ENCODE measurements around the gene POLR3C.
"Not testable (repeated sequence)": the region's sequence is repeated elsewhere in the genome, so short reads cannot be mapped to it uniquely, and the experiment has no call there.

POLR3C gene

DNA sequence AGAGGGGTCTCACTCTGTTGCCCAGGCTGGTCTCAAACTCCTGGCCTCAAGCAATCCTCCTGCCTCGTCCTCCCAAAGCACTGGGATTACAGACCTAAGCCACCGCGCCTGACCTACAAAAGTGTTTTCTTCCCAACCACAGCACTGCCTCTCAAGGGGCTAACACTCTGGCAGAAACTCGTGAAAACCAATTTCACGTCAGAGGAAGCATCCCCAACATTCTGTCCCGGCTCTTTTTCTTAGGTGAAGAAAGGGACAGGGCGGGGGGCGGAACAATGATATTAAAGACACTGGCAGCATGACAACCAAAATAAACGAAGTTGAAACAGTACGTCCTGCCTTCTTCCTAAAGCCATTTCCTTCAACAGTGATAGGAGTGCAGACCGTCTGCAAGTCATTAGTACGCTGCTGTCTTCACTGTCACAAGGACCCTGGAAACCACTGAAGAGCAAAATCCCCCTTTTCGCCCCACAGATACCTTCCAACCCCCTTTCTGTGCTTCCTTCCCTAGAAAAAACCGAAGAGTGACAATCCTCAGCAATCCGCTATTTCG is 1.1 kb upstream of the POLR3C start:
- H3K4me3 ChIP-seq (ENCODE audit: insufficient read depth, low read depth, low read length, poor library complexity, severe bottlenecking); H3K27me3 ChIP-seq (replicated peaks; ENCODE audit: control insufficient read depth, insufficient read depth, low read length, poor library complexity, severe bottlenecking); DNase-seq; H3K27ac ChIP-seq (ENCODE audit: insufficient read depth, low read length, poor library complexity, severe bottlenecking); H3K9me3 ChIP-seq (ENCODE audit: control insufficient read depth, low read length); H3K4me1 ChIP-seq (ENCODE audit: control insufficient read depth, insufficient read depth, low read length, poor library complexity, severe bottlenecking): not testable (repeated sequence)
- H3K36me3 ChIP-seq (ENCODE audit: control insufficient read depth, insufficient read depth, low read length): peaks cover 15% of the 10 kb centered on the region

DNA sequence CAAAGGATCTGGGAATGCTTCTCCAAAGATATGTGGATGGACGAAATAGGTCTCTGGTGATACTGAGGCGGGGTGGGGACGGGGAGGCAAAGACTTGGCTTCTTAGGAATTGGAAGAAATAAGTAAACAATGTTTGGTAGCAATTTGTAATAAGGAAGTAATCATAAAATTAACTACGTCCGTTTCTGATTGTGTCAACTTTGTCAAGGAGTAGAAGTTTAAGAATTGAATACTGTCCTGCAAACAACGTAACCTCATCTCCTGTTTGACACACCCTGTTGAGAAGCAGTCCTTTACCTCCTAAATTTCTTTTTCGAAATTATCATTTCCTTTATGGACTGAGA is 471 bp downstream of the POLR3C start:
- no peak for DNase-seq
- Histone ChIP-seq H3K4me1 (ENCODE audit: control insufficient read depth, insufficient read depth, low read length, poor library complexity, severe bottlenecking) (peaks cover 7% of the 10 kb centered on the region), H3K27ac (ENCODE audit: insufficient read depth, low read length, poor library complexity, severe bottlenecking) (peak overlapping the region; percentile 80), H3K4me3 (ENCODE audit: insufficient read depth, low read depth, low read length, poor library complexity, severe bottlenecking) (peak overlapping the region; percentile 88), H3K9me3 (ENCODE audit: control insufficient read depth, low read length) (no peaks in the 10 kb centered on the region), H3K36me3 (ENCODE audit: control insufficient read depth, insufficient read depth, low read length) (peaks cover 31% of the 10 kb centered on the region), H3K27me3 (replicated peaks; ENCODE audit: control insufficient read depth, insufficient read depth, low read length, poor library complexity, severe bottlenecking) (no peaks in the 10 kb centered on the region)

DNA sequence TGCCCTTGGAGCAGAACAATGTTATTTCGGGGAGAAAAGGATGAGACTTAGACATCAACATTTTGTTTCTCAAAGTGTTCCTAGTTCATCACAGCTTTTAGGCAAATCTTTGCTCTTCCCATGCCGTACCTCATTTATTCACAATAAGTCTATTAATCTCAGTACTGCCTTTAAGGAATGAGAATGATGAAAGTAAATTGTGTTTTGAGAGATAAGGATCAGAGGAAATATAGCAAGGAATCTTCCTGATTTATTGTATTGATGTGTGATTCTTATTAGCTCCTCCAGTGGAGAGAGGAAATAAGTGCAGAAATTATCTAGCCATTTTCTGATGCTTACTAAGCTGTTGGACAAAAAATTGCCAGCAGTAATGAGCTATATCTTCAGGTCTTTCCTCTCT is 2.0 kb downstream of the POLR3C start:
- H3K4me1 ChIP-seq (ENCODE audit: control insufficient read depth, insufficient read depth, low read length, poor library complexity, severe bottlenecking): peaks cover 7% of the 10 kb centered on the region
- no peaks in the 10 kb centered on the region for H3K27me3 ChIP-seq (replicated peaks; ENCODE audit: control insufficient read depth, insufficient read depth, low read length, poor library complexity, severe bottlenecking)
- H3K4me3 ChIP-seq (ENCODE audit: insufficient read depth, low read depth, low read length, poor library complexity, severe bottlenecking): no peak overlapping the region
- no peak overlapping the region for H3K27ac ChIP-seq (ENCODE audit: insufficient read depth, low read length, poor library complexity, severe bottlenecking)
- no peak for DNase-seq
- no peaks in the 10 kb centered on the region for H3K9me3 ChIP-seq (ENCODE audit: control insufficient read depth, low read length)
- peaks cover 45% of the 10 kb centered on the region for H3K36me3 ChIP-seq (ENCODE audit: control insufficient read depth, insufficient read depth, low read length)

DNA sequence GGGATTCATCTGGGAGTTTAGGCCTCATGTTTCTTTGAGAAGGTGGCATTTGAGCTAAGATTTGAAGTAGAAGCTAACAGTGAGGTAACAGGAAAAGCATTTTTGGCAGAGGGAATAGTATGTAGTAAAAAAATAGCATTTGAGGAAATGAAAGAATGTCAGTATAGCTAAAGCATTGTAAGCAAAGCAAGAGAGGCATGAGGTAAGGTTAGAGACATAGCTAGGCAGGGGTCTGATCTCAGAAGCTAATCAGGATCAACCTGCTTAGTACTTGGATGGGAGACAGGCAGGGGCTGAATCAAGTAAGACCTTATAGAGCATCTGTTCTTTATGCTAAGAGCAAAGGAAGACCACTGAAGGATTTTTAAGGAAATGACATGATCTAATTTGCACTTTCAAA is 4.0 kb downstream of the POLR3C start:
- no peaks in the 10 kb centered on the region for H3K9me3 ChIP-seq (ENCODE audit: control insufficient read depth, low read length)
- H3K27me3 ChIP-seq (replicated peaks; ENCODE audit: control insufficient read depth, insufficient read depth, low read length, poor library complexity, severe bottlenecking): no peaks in the 10 kb centered on the region
- peaks cover 7% of the 10 kb centered on the region for H3K4me1 ChIP-seq (ENCODE audit: control insufficient read depth, insufficient read depth, low read length, poor library complexity, severe bottlenecking)
- no peak overlapping the region for H3K4me3 ChIP-seq (ENCODE audit: insufficient read depth, low read depth, low read length, poor library complexity, severe bottlenecking)
- no peak for DNase-seq
- peaks cover 61% of the 10 kb centered on the region for H3K36me3 ChIP-seq (ENCODE audit: control insufficient read depth, insufficient read depth, low read length)
- no peak overlapping the region for H3K27ac ChIP-seq (ENCODE audit: insufficient read depth, low read length, poor library complexity, severe bottlenecking)

DNA sequence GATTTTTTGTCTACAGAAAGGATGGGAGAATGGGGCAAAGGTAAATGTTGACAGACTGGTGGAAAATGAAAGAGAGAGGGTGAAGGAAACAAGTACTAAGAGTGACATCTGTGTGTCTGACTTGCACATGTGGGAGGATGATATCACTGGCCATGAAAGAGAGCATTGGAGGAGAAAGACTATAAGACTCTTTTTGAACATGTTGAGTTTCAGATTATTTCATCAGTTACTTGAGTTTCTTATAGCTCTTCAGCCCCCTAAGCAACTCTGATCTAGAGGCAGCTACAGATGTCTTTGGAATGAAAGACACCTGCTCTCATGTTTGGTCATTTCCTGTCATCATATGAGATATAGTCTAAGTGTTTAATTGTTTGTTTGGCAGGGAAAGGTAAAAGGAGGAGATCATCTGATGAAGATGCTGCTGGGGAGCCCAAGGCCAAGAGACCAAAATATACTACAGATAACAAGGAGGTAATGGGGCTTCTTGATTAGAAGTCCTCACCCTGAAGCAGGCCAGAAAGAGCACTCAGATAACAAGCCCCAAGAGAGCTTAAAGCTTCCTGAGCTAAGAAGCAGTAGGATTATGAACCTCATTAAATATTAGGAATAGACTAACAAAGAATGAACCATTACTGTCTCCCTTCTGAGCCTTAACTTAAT is 4.5 kb downstream of the POLR3C start:
- Histone ChIP-seq H3K9me3 (ENCODE audit: control insufficient read depth, low read length) (no peaks in the 10 kb centered on the region), H3K4me1 (ENCODE audit: control insufficient read depth, insufficient read depth, low read length, poor library complexity, severe bottlenecking) (peaks cover 7% of the 10 kb centered on the region), H3K36me3 (ENCODE audit: control insufficient read depth, insufficient read depth, low read length) (peaks cover 67% of the 10 kb centered on the region), H3K27ac (ENCODE audit: insufficient read depth, low read length, poor library complexity, severe bottlenecking) (no peak overlapping the region), H3K4me3 (ENCODE audit: insufficient read depth, low read depth, low read length, poor library complexity, severe bottlenecking) (no peak overlapping the region), H3K27me3 (replicated peaks; ENCODE audit: control insufficient read depth, insufficient read depth, low read length, poor library complexity, severe bottlenecking) (no peaks in the 10 kb centered on the region)
- no peak for DNase-seq

DNA sequence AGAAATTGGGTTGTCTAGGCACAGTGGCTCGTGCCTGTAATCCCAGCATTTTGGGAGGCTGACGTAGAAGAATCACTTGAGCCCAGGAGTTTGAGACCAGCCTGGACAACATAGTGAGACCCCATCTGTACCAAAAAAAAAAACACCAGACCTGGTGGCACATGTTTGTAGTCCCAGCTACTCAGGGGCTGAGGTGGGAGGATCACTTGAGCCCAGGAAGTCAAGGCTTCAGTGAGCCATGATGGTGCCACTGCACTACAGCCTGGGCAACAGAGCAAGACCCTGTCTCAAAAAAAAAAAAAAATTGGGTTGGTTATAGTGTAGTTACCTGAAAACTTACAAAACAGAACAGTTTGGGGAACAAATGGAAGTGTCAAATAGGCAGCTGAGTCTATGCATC is 6.8 kb downstream of the POLR3C start:
- H3K27me3 ChIP-seq (replicated peaks; ENCODE audit: control insufficient read depth, insufficient read depth, low read length, poor library complexity, severe bottlenecking); DNase-seq; H3K9me3 ChIP-seq (ENCODE audit: control insufficient read depth, low read length); H3K4me1 ChIP-seq (ENCODE audit: control insufficient read depth, insufficient read depth, low read length, poor library complexity, severe bottlenecking); H3K4me3 ChIP-seq (ENCODE audit: insufficient read depth, low read depth, low read length, poor library complexity, severe bottlenecking); H3K27ac ChIP-seq (ENCODE audit: insufficient read depth, low read length, poor library complexity, severe bottlenecking): not testable (repeated sequence)
- H3K36me3 ChIP-seq (ENCODE audit: control insufficient read depth, insufficient read depth, low read length): peaks cover 84% of the 10 kb centered on the region

DNA sequence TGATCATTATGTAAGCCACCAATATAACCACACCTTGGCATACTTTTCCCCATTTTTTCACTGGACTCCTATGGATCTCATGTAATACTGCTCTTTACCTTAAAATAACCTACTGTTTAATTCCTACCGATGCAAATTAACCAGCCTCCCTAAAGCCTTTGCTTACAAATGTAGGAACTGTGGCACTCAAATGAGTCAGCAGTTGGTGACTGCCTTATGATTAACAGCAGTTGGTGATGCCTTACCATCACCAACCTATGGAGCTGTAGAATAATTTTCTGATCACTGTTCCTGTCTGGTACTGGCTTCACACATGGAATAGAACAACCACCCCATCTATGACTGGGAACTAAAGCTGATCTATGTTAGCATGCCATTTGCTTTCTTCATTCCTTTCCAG is 13.7 kb downstream of the POLR3C start:
- Histone ChIP-seq H3K27ac (ENCODE audit: insufficient read depth, low read length, poor library complexity, severe bottlenecking) (no peak overlapping the region), H3K9me3 (ENCODE audit: control insufficient read depth, low read length) (no peaks in the 10 kb centered on the region), H3K27me3 (replicated peaks; ENCODE audit: control insufficient read depth, insufficient read depth, low read length, poor library complexity, severe bottlenecking) (no peaks in the 10 kb centered on the region), H3K4me1 (ENCODE audit: control insufficient read depth, insufficient read depth, low read length, poor library complexity, severe bottlenecking) (no peaks in the 10 kb centered on the region), H3K36me3 (ENCODE audit: control insufficient read depth, insufficient read depth, low read length) (peaks cover 86% of the 10 kb centered on the region), H3K4me3 (ENCODE audit: insufficient read depth, low read depth, low read length, poor library complexity, severe bottlenecking) (no peak overlapping the region)
- DNase-seq: no peak

DNA sequence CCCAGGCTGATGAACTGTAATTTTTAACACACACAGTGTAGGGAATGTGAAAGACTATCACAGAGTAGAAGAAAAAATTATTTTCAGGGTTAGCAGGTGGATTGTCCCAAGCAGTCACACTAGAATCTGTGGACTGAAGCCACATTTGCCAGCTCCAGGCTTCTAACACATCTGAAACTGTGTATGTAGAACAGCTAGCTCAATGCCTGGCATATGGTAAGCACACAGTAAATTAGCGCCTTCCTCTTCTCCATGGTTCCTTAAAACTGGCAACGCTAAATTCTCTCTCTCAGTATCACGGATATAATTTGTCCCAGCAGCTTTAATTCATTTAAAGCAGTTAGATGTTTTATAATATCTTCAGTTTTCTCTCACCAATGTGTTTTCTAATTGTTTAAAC is 19.0 kb downstream of the POLR3C start:
- Histone ChIP-seq H3K36me3 (ENCODE audit: control insufficient read depth, insufficient read depth, low read length) (peaks cover 43% of the 10 kb centered on the region), H3K4me3 (ENCODE audit: insufficient read depth, low read depth, low read length, poor library complexity, severe bottlenecking) (no peak overlapping the region), H3K9me3 (ENCODE audit: control insufficient read depth, low read length) (no peaks in the 10 kb centered on the region), H3K27ac (ENCODE audit: insufficient read depth, low read length, poor library complexity, severe bottlenecking) (no peak overlapping the region), H3K27me3 (replicated peaks; ENCODE audit: control insufficient read depth, insufficient read depth, low read length, poor library complexity, severe bottlenecking) (no peaks in the 10 kb centered on the region), H3K4me1 (ENCODE audit: control insufficient read depth, insufficient read depth, low read length, poor library complexity, severe bottlenecking) (peaks cover 6% of the 10 kb centered on the region)
- no peak for DNase-seq

DNA sequence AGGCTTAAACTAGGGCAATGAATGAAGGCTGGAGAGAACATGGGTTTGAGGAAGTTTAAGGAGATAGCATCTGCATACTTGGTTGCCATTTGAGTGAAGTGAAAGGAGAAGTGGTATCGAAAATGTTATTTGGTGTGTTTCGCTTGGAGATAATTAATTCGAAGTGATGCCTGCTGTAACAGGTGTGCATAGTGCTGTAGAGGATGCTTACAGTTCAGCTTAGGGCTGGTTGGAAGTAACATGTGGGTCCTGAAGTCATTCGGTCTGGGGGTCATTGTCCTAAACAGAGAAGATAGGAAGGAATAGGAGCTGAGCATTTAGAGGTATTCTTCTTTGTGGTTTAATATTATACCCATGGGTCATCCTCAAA is 21.1 kb downstream of the POLR3C start:
- Histone ChIP-seq H3K4me3 (ENCODE audit: insufficient read depth, low read depth, low read length, poor library complexity, severe bottlenecking) (peak overlapping the region; percentile 82), H3K4me1 (ENCODE audit: control insufficient read depth, insufficient read depth, low read length, poor library complexity, severe bottlenecking) (peaks cover 6% of the 10 kb centered on the region), H3K36me3 (ENCODE audit: control insufficient read depth, insufficient read depth, low read length) (peaks cover 37% of the 10 kb centered on the region), H3K27ac (ENCODE audit: insufficient read depth, low read length, poor library complexity, severe bottlenecking) (no peak overlapping the region), H3K27me3 (replicated peaks; ENCODE audit: control insufficient read depth, insufficient read depth, low read length, poor library complexity, severe bottlenecking) (no peaks in the 10 kb centered on the region), H3K9me3 (ENCODE audit: control insufficient read depth, low read length) (no peaks in the 10 kb centered on the region)
- no peak for DNase-seq

DNA sequence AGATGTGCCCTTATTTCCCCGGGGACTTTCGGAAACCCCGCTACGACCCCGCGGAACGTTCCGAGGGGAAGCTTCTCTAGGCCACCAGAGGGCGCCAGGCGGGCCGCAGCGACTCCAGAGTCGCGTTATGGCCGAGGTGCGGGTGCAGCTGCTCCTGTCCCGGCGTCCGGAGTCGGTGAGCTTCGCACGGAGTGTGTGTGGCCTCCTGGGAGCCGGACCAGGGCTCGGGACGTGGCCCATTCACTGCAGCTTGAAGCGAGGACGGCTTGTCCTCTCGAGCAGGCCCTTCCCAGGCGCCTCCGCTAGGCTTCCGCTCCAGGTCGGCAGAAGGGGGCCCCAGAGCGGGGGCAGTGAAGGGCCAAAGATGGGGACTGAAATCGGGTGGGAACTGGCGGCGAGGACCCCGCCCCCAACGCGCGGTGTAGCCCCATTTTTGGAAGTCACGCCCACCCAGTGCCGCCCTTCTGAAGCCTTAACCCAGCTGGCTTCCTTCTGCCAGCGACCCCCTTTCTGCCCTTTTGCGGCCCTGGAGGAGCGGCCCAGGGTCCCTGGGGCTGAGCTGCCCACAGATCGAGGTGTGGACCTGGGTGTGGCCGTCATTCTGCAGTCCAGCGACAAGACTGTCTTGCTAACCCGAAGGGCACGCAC is 21.6 kb downstream of the POLR3C start, which contains the start of gene NUDT17:
NUDT17 (plus strand) TSS at position 117 of the 648 bp plus-strand sequence; CDS start at position 128, 11 bp downstream.
- Histone ChIP-seq H3K4me1 (ENCODE audit: control insufficient read depth, insufficient read depth, low read length, poor library complexity, severe bottlenecking) (peaks cover 6% of the 10 kb centered on the region), H3K36me3 (ENCODE audit: control insufficient read depth, insufficient read depth, low read length) (peaks cover 33% of the 10 kb centered on the region), H3K27me3 (replicated peaks; ENCODE audit: control insufficient read depth, insufficient read depth, low read length, poor library complexity, severe bottlenecking) (no peaks in the 10 kb centered on the region)

More for the DNA sequence above, 21.6 kb downstream of the POLR3C start, which contains the start of gene NUDT17:
- H3K27ac ChIP-seq (ENCODE audit: insufficient read depth, low read length, poor library complexity, severe bottlenecking): peak within 1 kb of the TSS; percentile 43
- peak within 1 kb of the TSS; percentile 82 for H3K4me3 ChIP-seq (ENCODE audit: insufficient read depth, low read depth, low read length, poor library complexity, severe bottlenecking)
- H3K9me3 ChIP-seq (ENCODE audit: control insufficient read depth, low read length): no peaks in the 10 kb centered on the region
- DNase-seq: peak; percentile 48 to 67 (median 51)
